ENCODE data around the gene SLC35G4. TPM values are rescaled to one million over a fixed set of nuclear protein-coding genes. Genes with fewer than 3 reads are reported as not detected.
"Not testable (repeated sequence)": the region's sequence is repeated elsewhere in the genome, so short reads cannot be mapped to it uniquely, and the experiment has no call there.

Gene SLC35G4
- total RNA-seq, 2 experiments from 2014 or later: not detected

DNA sequence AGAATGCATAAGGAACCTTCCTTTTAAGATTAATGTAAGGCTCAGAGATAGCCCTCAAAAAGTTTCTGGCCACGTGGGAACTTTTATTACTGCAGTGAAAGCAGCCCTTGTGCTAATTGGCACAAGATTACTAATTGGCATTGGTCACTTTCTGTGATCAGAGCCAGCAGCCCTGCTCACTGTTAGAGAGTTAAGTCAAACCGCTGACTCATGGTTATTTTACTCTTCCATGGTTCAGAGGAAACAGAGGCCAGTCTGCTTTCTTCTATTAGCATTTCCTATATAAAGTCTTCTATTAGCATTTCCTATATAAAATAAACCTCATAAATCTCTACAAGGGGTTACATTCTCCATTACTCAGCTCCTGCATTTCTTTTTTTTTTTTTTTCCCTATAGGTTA lies 1.5 kb upstream of the SLC35G4 start:
- ChIA-PET POLR2A (no interaction called here), CTCF (no interaction called here)
- peaks cover 0 to 8% of the 10 kb centered on the region in 2 experiments for H3K9me3 ChIP-seq (ENCODE audit: control insufficient read depth in 1 of 2, insufficient read depth in 1 of 2, low read length in 2 of 2)
- H3K27ac ChIP-seq (ENCODE audit: low read depth in 1 of 2, low read length in 2 of 2): no peak overlapping the region
- H3K4me3 ChIP-seq (ENCODE audit: low read length): no peak overlapping the region
- no peak overlapping the region for H3K27ac Mint-ChIP-seq
- H3K4me3 Mint-ChIP-seq: no peak overlapping the region
- no peaks in the 10 kb centered on the region for H3K36me3 Mint-ChIP-seq (ENCODE audit: low read depth)
- H3K27me3 Mint-ChIP-seq: peaks cover 9% of the 10 kb centered on the region
- ATAC-seq (ENCODE audit: poor library complexity): no peak
- H3K36me3 ChIP-seq (ENCODE audit: insufficient read depth, low read length): no peaks in the 10 kb centered on the region
- DNase-seq: no peak
- no peaks in the 10 kb centered on the region for H3K4me1 ChIP-seq (ENCODE audit: insufficient read depth, low read length)
- TF ChIP-seq, protein P1, sequence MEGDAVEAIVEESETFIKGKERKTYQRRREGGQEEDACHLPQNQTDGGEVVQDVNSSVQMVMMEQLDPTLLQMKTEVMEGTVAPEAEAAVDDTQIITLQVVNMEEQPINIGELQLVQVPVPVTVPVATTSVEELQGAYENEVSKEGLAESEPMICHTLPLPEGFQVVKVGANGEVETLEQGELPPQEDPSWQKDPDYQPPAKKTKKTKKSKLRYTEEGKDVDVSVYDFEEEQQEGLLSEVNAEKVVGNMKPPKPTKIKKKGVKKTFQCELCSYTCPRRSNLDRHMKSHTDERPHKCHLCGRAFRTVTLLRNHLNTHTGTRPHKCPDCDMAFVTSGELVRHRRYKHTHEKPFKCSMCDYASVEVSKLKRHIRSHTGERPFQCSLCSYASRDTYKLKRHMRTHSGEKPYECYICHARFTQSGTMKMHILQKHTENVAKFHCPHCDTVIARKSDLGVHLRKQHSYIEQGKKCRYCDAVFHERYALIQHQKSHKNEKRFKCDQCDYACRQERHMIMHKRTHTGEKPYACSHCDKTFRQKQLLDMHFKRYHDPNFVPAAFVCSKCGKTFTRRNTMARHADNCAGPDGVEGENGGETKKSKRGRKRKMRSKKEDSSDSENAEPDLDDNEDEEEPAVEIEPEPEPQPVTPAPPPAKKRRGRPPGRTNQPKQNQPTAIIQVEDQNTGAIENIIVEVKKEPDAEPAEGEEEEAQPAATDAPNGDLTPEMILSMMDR (IDR thresholded peaks at IDR 0.05): no peak
- no peaks in the 10 kb centered on the region for H3K4me1 Mint-ChIP-seq (ENCODE audit: low read depth)
- H3K9me3 Mint-ChIP-seq: no peaks in the 10 kb centered on the region
- no peaks in the 10 kb centered on the region for H3K27me3 ChIP-seq (ENCODE audit: control insufficient read depth in 1 of 2, insufficient read depth in 2 of 2, low read length in 2 of 2)
- intact Hi-C loops (cut with DNase I, micrococcal nuclease): no loop called here

DNA sequence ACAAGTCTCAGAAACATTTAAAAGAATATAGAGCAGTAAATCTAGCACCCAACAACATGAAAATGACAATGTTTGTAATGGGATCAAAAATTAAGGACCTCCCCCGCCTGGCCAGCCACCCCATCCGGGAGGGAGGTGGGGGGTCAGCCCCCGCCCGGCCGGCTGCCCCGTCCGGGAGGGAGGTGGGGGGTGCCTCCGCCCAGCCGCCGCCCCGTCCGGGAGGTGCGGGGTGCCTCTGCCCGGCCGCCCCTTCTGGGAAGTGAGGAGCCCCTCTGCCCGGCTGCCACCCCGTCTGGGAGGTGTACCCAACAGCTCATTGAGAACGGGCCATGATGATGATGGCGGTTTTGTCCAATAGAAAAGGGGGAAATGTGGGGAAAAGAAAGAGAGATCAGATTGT lies 778 bp upstream of the SLC35G4 start:
- H3K27me3 Mint-ChIP-seq; H3K4me1 Mint-ChIP-seq (ENCODE audit: low read depth); H3K36me3 Mint-ChIP-seq (ENCODE audit: low read depth); H3K36me3 ChIP-seq (ENCODE audit: insufficient read depth, low read length); H3K4me3 Mint-ChIP-seq; H3K4me1 ChIP-seq (ENCODE audit: insufficient read depth, low read length); H3K4me3 ChIP-seq (ENCODE audit: low read length); DNase-seq; CTCF ChIA-PET; POLR2A ChIA-PET; intact Hi-C loops (cut with DNase I, micrococcal nuclease); H3K27ac ChIP-seq (ENCODE audit: low read depth in 1 of 2, low read length in 2 of 2); H3K27ac Mint-ChIP-seq; ATAC-seq (ENCODE audit: poor library complexity); H3K27me3 ChIP-seq (ENCODE audit: control insufficient read depth in 1 of 2, insufficient read depth in 2 of 2, low read length in 2 of 2); H3K9me3 Mint-ChIP-seq: not testable (repeated sequence)
- peaks cover 0 to 15% of the 10 kb centered on the region in 2 experiments for H3K9me3 ChIP-seq (ENCODE audit: control insufficient read depth in 1 of 2, insufficient read depth in 1 of 2, low read length in 2 of 2)

DNA sequence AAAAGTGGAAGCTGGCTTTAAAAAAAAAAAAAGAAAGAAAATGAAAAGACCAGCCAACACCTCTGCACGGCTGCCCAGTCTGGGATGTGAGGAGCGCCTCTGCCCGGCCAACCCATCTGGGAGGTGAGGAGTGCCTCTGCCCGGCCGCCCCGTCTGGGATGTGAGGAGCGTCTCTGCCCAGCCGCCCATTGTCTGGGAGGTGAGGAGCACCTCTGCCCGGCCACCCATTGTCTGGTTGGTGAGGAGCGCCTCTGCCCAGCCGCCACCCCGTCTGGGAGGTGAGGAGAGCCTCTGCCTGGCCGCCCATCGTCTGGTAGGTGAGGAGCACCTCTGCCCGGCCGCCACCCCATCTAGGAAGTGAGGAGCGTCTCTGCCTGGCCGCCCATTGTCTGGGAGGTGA lies 3.7 kb downstream of the SLC35G4 start:
- H3K36me3 ChIP-seq (ENCODE audit: insufficient read depth, low read length); H3K4me3 ChIP-seq (ENCODE audit: low read length); ATAC-seq (ENCODE audit: poor library complexity); H3K36me3 Mint-ChIP-seq (ENCODE audit: low read depth); H3K4me1 ChIP-seq (ENCODE audit: insufficient read depth, low read length); POLR2A ChIA-PET; H3K4me3 Mint-ChIP-seq; H3K27me3 Mint-ChIP-seq; H3K27ac Mint-ChIP-seq; H3K4me1 Mint-ChIP-seq (ENCODE audit: low read depth); CTCF ChIA-PET; H3K9me3 Mint-ChIP-seq; DNase-seq; H3K27ac ChIP-seq (ENCODE audit: low read depth in 1 of 2, low read length in 2 of 2); H3K27me3 ChIP-seq (ENCODE audit: control insufficient read depth in 1 of 2, insufficient read depth in 2 of 2, low read length in 2 of 2); intact Hi-C loops (cut with DNase I, micrococcal nuclease): not testable (repeated sequence)
- H3K9me3 ChIP-seq (ENCODE audit: control insufficient read depth in 1 of 2, insufficient read depth in 1 of 2, low read length in 2 of 2): peaks cover 0 to 22% of the 10 kb centered on the region in 2 experiments

GRCh38 chr18:11613611-11614010 lies 4.2 kb downstream of the SLC35G4 start:
- H3K4me1 Mint-ChIP-seq (ENCODE audit: low read depth); ATAC-seq (ENCODE audit: poor library complexity); H3K27me3 Mint-ChIP-seq; CTCF ChIA-PET; H3K4me3 Mint-ChIP-seq; intact Hi-C loops (cut with DNase I, micrococcal nuclease); H3K27ac ChIP-seq (ENCODE audit: low read depth in 1 of 2, low read length in 2 of 2); POLR2A ChIA-PET; H3K4me3 ChIP-seq (ENCODE audit: low read length); H3K36me3 Mint-ChIP-seq (ENCODE audit: low read depth); H3K36me3 ChIP-seq (ENCODE audit: insufficient read depth, low read length); H3K9me3 Mint-ChIP-seq; DNase-seq; H3K4me1 ChIP-seq (ENCODE audit: insufficient read depth, low read length); H3K27ac Mint-ChIP-seq; H3K27me3 ChIP-seq (ENCODE audit: control insufficient read depth in 1 of 2, insufficient read depth in 2 of 2, low read length in 2 of 2): not testable (repeated sequence)
- peaks cover 0 to 22% of the 10 kb centered on the region in 2 experiments for H3K9me3 ChIP-seq (ENCODE audit: control insufficient read depth in 1 of 2, insufficient read depth in 1 of 2, low read length in 2 of 2)

- H3K27me3 Mint-ChIP-seq; H3K4me1 Mint-ChIP-seq (ENCODE audit: low read depth); POLR2A ChIA-PET; H3K36me3 ChIP-seq (ENCODE audit: insufficient read depth, low read length); CTCF ChIA-PET; H3K27ac ChIP-seq (ENCODE audit: low read depth in 1 of 2, low read length in 2 of 2); H3K27me3 ChIP-seq (ENCODE audit: control insufficient read depth in 1 of 2, insufficient read depth in 2 of 2, low read length in 2 of 2); ATAC-seq (ENCODE audit: poor library complexity); H3K9me3 Mint-ChIP-seq; DNase-seq; H3K4me3 ChIP-seq (ENCODE audit: low read length); H3K27ac Mint-ChIP-seq; H3K36me3 Mint-ChIP-seq (ENCODE audit: low read depth); H3K4me1 ChIP-seq (ENCODE audit: insufficient read depth, low read length); H3K4me3 Mint-ChIP-seq; intact Hi-C loops (cut with DNase I, micrococcal nuclease): not testable (repeated sequence)
- H3K9me3 ChIP-seq (ENCODE audit: control insufficient read depth in 1 of 2, insufficient read depth in 1 of 2, low read length in 2 of 2): peaks cover 0 to 22% of the 10 kb centered on the region in 2 experiments
These were observed 4.6 kb downstream of the SLC35G4 start for GRCh38 chr18:11614042-11614441.

DNA sequence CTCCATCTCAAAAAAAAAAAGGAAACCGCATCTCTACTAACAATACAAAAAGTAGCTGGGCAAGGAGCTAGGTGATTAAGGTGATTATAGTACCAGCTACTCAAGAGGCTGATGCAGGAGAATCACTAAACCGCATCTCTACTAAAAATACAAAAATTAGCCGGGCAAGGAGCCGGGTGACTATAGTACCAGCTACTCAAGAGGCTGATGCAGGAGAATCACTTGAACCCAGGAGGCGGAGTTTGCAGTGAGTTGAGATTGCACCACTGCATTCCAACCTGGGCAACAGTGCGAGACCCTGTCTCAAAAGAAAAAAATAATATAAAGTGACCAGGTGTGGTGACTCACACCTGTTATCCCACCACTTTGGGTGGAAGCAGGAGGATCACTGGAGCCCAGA lies 5.6 kb downstream of the SLC35G4 start:
- intact Hi-C loops (cut with DNase I, micrococcal nuclease); H3K27ac Mint-ChIP-seq; H3K4me1 Mint-ChIP-seq (ENCODE audit: low read depth); H3K36me3 ChIP-seq (ENCODE audit: insufficient read depth, low read length); H3K27me3 ChIP-seq (ENCODE audit: control insufficient read depth in 1 of 2, insufficient read depth in 2 of 2, low read length in 2 of 2); H3K36me3 Mint-ChIP-seq (ENCODE audit: low read depth); DNase-seq; H3K27me3 Mint-ChIP-seq; ATAC-seq (ENCODE audit: poor library complexity); H3K4me3 Mint-ChIP-seq; H3K9me3 Mint-ChIP-seq; H3K27ac ChIP-seq (ENCODE audit: low read depth in 1 of 2, low read length in 2 of 2); H3K4me3 ChIP-seq (ENCODE audit: low read length); H3K4me1 ChIP-seq (ENCODE audit: insufficient read depth, low read length); POLR2A ChIA-PET; CTCF ChIA-PET: not testable (repeated sequence)
- peaks cover 0 to 16% of the 10 kb centered on the region in 2 experiments for H3K9me3 ChIP-seq (ENCODE audit: control insufficient read depth in 1 of 2, insufficient read depth in 1 of 2, low read length in 2 of 2)

- H3K36me3 Mint-ChIP-seq (ENCODE audit: low read depth); H3K27me3 ChIP-seq (ENCODE audit: control insufficient read depth in 1 of 2, insufficient read depth in 2 of 2, low read length in 2 of 2); DNase-seq; H3K4me1 Mint-ChIP-seq (ENCODE audit: low read depth); H3K4me1 ChIP-seq (ENCODE audit: insufficient read depth, low read length); H3K4me3 Mint-ChIP-seq; H3K27ac Mint-ChIP-seq; intact Hi-C loops (cut with DNase I, micrococcal nuclease); H3K36me3 ChIP-seq (ENCODE audit: insufficient read depth, low read length); ATAC-seq (ENCODE audit: poor library complexity); CTCF ChIA-PET; POLR2A ChIA-PET; H3K4me3 ChIP-seq (ENCODE audit: low read length); H3K9me3 Mint-ChIP-seq; H3K27ac ChIP-seq (ENCODE audit: low read depth in 1 of 2, low read length in 2 of 2): not testable (repeated sequence)
- H3K27me3 Mint-ChIP-seq: peaks cover 15% of the 10 kb centered on the region
- peaks cover 0 to 11% of the 10 kb centered on the region in 2 experiments for H3K9me3 ChIP-seq (ENCODE audit: control insufficient read depth in 1 of 2, insufficient read depth in 1 of 2, low read length in 2 of 2)
These were observed 37.9 kb downstream of the SLC35G4 start for GRCh38 chr18:11647310-11647709.

Measured in CD4-positive, alpha-beta T cell (primary cell).